Neural progenitor cell (in vitro differentiated cells): ENCODE results near the gene POLR2L. TPM values are rescaled to one million over a fixed set of nuclear protein-coding genes. Genes with fewer than 3 reads are reported as not detected.

Experiments
- DNase-seq: peaks from one replicate; pipeline ENCODE4 v3.0.0-alpha.2; 2016; ENCODE audit warnings: low spot score
- H2AFZ ChIP-seq: fragments of 200-600 bp; sonication (generic); replicated peaks from 2 replicates; pipeline ENCODE4 v1.6.1; 2016; ENCODE audit warnings: antibody characterized with exemption
- H3F3A ChIP-seq: fragments of 200-600 bp; sonication (generic); 2 replicates; pipeline ENCODE4 v1.6.1; 2016; ENCODE audit warnings: antibody characterized with exemption, low read depth
- H3K27ac ChIP-seq: fragments of 200-600 bp; sonication (generic); 2 replicates; pipeline ENCODE4 v1.5.1; 2016; ENCODE audit warnings: mild to moderate bottlenecking
- H3K27me3 ChIP-seq: fragments of 200-600 bp; sonication (generic); 2 replicates; pipeline ENCODE4 v1.6.1; 2016; ENCODE audit warnings: mild to moderate bottlenecking, moderate library complexity
- H3K36me3 ChIP-seq: fragments of 200-600 bp; sonication (generic); 2 replicates; pipeline ENCODE4 v1.5.1; 2016
- H3K4me1 ChIP-seq: fragments of 200-600 bp; sonication (generic); 2 replicates; pipeline ENCODE4 v1.6.1; 2016; ENCODE audit warnings: mixed run types
- H3K4me2 ChIP-seq: fragments of 200-600 bp; sonication (generic); 2 replicates; pipeline ENCODE4 v1.6.1; 2016
- H3K4me3 ChIP-seq: fragments of 200-600 bp; sonication (generic); 2 replicates; pipeline ENCODE4 v1.5.1; 2016
- H3K79me2 ChIP-seq: fragments of 200-600 bp; sonication (generic); 2 replicates; pipeline ENCODE4 v1.6.1; 2016; ENCODE audit warnings: low read depth
- H3K9ac ChIP-seq: fragments of 200-600 bp; sonication (generic); 2 replicates; pipeline ENCODE4 v1.6.1; 2016
- H3K9me3 ChIP-seq: fragments of 200-600 bp; sonication (generic); 2 replicates; pipeline ENCODE4 v1.5.1; 2016; ENCODE audit warnings: low read depth
- H4K20me1 ChIP-seq: fragments of 200-600 bp; sonication (generic); 2 replicates; pipeline ENCODE4 v1.6.1; 2016; ENCODE audit warnings: low read depth
- H3K27ac Mint-ChIP-seq: 3 replicates; pipeline ENCODE4 v1.8.0; 2021; ENCODE audit warnings: mixed read lengths
- H3K27me3 Mint-ChIP-seq: 2 replicates; pipeline ENCODE4 v1.8.0; 2022; ENCODE audit warnings: low read depth, mild to moderate bottlenecking, inconsistent platforms, moderate library complexity, mixed read lengths; ENCODE audit not compliant: insufficient read depth
- H3K36me3 Mint-ChIP-seq: 3 replicates; pipeline ENCODE4 v1.8.0; 2021; ENCODE audit warnings: mixed read lengths
- H3K4me1 Mint-ChIP-seq: 3 replicates; pipeline ENCODE4 v1.8.0; 2021; ENCODE audit warnings: mixed read lengths
- H3K4me3 Mint-ChIP-seq: 3 replicates; pipeline ENCODE4 v1.8.0; 2021; ENCODE audit warnings: mild to moderate bottlenecking, moderate library complexity, mixed read lengths
- H3K9me3 Mint-ChIP-seq: 3 replicates; pipeline ENCODE4 v1.8.0; 2020; ENCODE audit warnings: mixed read lengths
- CTCF ChIP-seq: fragments of 200-600 bp; sonication (generic); IDR thresholded peaks from 2 replicates; pipeline ENCODE4 v1.5.1; 2017; ENCODE audit warnings: antibody characterized with exemption, mild to moderate bottlenecking
- EZH2 ChIP-seq: fragments of 200-600 bp; sonication (generic); IDR thresholded peaks from 2 replicates; pipeline ENCODE4 v1.6.1; 2017; ENCODE audit warnings: antibody characterized with exemption, mild to moderate bottlenecking, moderate library complexity
- EZH2phosphoT487 ChIP-seq: fragments of 200-600 bp; sonication (generic); IDR thresholded peaks from 2 replicates; pipeline ENCODE4 v1.6.1; 2017; ENCODE audit warnings: antibody characterized with exemption
- total RNA-seq: library from RNA; depleted of rRNA; stranded (reverse); fragments of >200 nt; gene quantifications from 2 replicates; pipeline ENCODE4 v1.2.3, GENCODE V29; 2015; ENCODE audit warnings: low replicate concordance

POLR2L gene
- total RNA-seq, 1 donor from 2014 or later = 12.9 TPM

- H3K27ac ChIP-seq = no peak overlapping the region
- H3K9me3 Mint-ChIP-seq = no peaks in the 10 kb centered on the region
- no peaks in the 10 kb centered on the region for H3K36me3 Mint-ChIP-seq
- TF ChIP-seq EZH2 = no peak
- no peak for TF ChIP-seq CTCF
- H3F3A ChIP-seq = peaks cover 12% of the 10 kb centered on the region
- H3K4me1 ChIP-seq = peaks cover 28% of the 10 kb centered on the region
- no peaks in the 10 kb centered on the region for H3K27me3 ChIP-seq
- peaks cover 44% of the 10 kb centered on the region for H4K20me1 ChIP-seq
- no peak overlapping the region for H3K4me3 Mint-ChIP-seq
- no peak for DNase-seq
- no peak overlapping the region for H2AFZ ChIP-seq
- H3K9ac ChIP-seq = no peak overlapping the region
- H3K27ac Mint-ChIP-seq = no peak overlapping the region
- H3K9me3 ChIP-seq = no peaks in the 10 kb centered on the region
- no peak overlapping the region for H3K4me3 ChIP-seq
- no peak overlapping the region for H3K4me2 ChIP-seq
- H3K27me3 Mint-ChIP-seq = peaks cover 2% of the 10 kb centered on the region
- H3K4me1 Mint-ChIP-seq = peaks cover 18% of the 10 kb centered on the region
- no peaks in the 10 kb centered on the region for H3K36me3 ChIP-seq
- no peaks in the 10 kb centered on the region for H3K79me2 ChIP-seq
These were observed 17.2 kb upstream of the POLR2L start for GRCh38 chr11:859394-860131.

GRCh38 chr11:858762-859339 lies 16.5 kb upstream of the POLR2L start:
- no peaks in the 10 kb centered on the region for H3K36me3 ChIP-seq
- Mint-ChIP-seq H3K36me3 (no peaks in the 10 kb centered on the region), H3K27me3 (peaks cover 2% of the 10 kb centered on the region), H3K27ac (no peak overlapping the region), H3K4me3 (no peak overlapping the region), H3K4me1 (peaks cover 19% of the 10 kb centered on the region), H3K9me3 (no peaks in the 10 kb centered on the region)
- H3K79me2 ChIP-seq = no peaks in the 10 kb centered on the region
- H3K9me3 ChIP-seq = no peaks in the 10 kb centered on the region
- peaks cover 18% of the 10 kb centered on the region for H3F3A ChIP-seq
- TF ChIP-seq EZH2phosphoT487 = no peak
- no peak for TF ChIP-seq CTCF
- TF ChIP-seq EZH2 = no peak
- no peak overlapping the region for H2AFZ ChIP-seq
- no peak overlapping the region for H3K4me2 ChIP-seq
- H3K4me1 ChIP-seq = peaks cover 35% of the 10 kb centered on the region
- no peak for DNase-seq
- no peak overlapping the region for H3K4me3 ChIP-seq
- H4K20me1 ChIP-seq = peaks cover 51% of the 10 kb centered on the region
- H3K27ac ChIP-seq = no peak overlapping the region
- H3K27me3 ChIP-seq = no peaks in the 10 kb centered on the region
- H3K9ac ChIP-seq = no peak overlapping the region

GRCh38 chr11:858053-858761 lies 15.9 kb upstream of the POLR2L start:
- no peaks in the 10 kb centered on the region for H3K79me2 ChIP-seq
- peak overlapping the region; percentile 63 for H3K4me3 Mint-ChIP-seq
- no peaks in the 10 kb centered on the region for H3K27me3 ChIP-seq

More at GRCh38 chr11:858053-858761, 15.9 kb upstream of the POLR2L start:
- TF ChIP-seq EZH2 (no peak), CTCF (no peak), EZH2phosphoT487 (no peak)
- H3K9ac ChIP-seq = no peak overlapping the region
- Mint-ChIP-seq H3K9me3 (no peaks in the 10 kb centered on the region), H3K27ac (no peak overlapping the region), H3K36me3 (no peaks in the 10 kb centered on the region), H3K4me1 (peaks cover 17% of the 10 kb centered on the region), H3K27me3 (peaks cover 2% of the 10 kb centered on the region)
- peaks cover 58% of the 10 kb centered on the region for H4K20me1 ChIP-seq
- no peak overlapping the region for H2AFZ ChIP-seq
- no peak for DNase-seq
- no peak overlapping the region for H3K27ac ChIP-seq
- H3K4me2 ChIP-seq = no peak overlapping the region
- H3F3A ChIP-seq = peaks cover 18% of the 10 kb centered on the region
- H3K9me3 ChIP-seq = no peaks in the 10 kb centered on the region
- no peak overlapping the region for H3K4me3 ChIP-seq
- H3K36me3 ChIP-seq = no peaks in the 10 kb centered on the region
- peaks cover 37% of the 10 kb centered on the region for H3K4me1 ChIP-seq
